Keratinocyte (primary cell): Measurements from ENCODE around the gene KREMEN2. TPM values are rescaled to one million over a fixed set of nuclear protein-coding genes. Genes with fewer than 3 reads are reported as not detected.

Experiments
- DNase-seq: peaks from one replicate; pipeline ENCODE4 v3.0.0-alpha.2; 2011; ENCODE audit warnings: low read depth, missing footprints, low spot score
- FAIRE-seq: peaks from 2 replicates; lab custom pipeline; 2011; peaks lifted over from hg19 to GRCh38; lab: Jason Lieb, UNC
- H2AFZ ChIP-seq: 2 replicates; pipeline ENCODE4 v1.6.0; 2012; ENCODE audit warnings: low read length, control low read depth, inconsistent platforms; ENCODE audit not compliant: control insufficient read depth
- H3K27ac ChIP-seq: 2 replicates; pipeline ENCODE4 v1.5.1; 2011; ENCODE audit warnings: low read length; ENCODE audit not compliant: control insufficient read depth, insufficient read depth
- H3K27me3 ChIP-seq: 3 replicates; pipeline ENCODE4 v1.6.0; 2011; ENCODE audit warnings: low read length; ENCODE audit not compliant: control insufficient read depth, insufficient read depth; ENCODE audit errors: extremely low read depth
- H3K36me3 ChIP-seq, 2 experiments: 2 replicates in 1 of 2; 3 replicates in 1 of 2; pipeline ENCODE4 v1.5.1; 2011; ENCODE audit warnings: low read length in 2 of 2, mild to moderate bottlenecking in 1 of 2; ENCODE audit not compliant: control insufficient read depth in 2 of 2, insufficient read depth in 2 of 2; ENCODE audit errors: extremely low read depth in 1 of 2
- H3K4me1 ChIP-seq: 3 replicates; pipeline ENCODE4 v1.5.1; 2011; ENCODE audit warnings: low read length; ENCODE audit not compliant: control insufficient read depth, insufficient read depth; ENCODE audit errors: extremely low read depth
- H3K4me2 ChIP-seq: 3 replicates; pipeline ENCODE4 v1.6.0; 2011; ENCODE audit warnings: low read depth, low read length; ENCODE audit not compliant: control insufficient read depth, insufficient read depth; ENCODE audit errors: extremely low read depth
- H3K4me3 ChIP-seq, 3 experiments: fragments of 200-600 bp in 1 of 3; sonication (generic) in 1 of 3; 2 replicates in 2 of 3; 3 replicates in 1 of 3; pipeline ENCODE4 v1.5.1; 2011 to 2016; ENCODE audit warnings: low read length in 3 of 3, mild to moderate bottlenecking in 3 of 3, control low read depth in 2 of 3, inconsistent platforms in 1 of 3, low read depth in 1 of 3, mixed read lengths in 1 of 3, mixed run types in 1 of 3, moderate library complexity in 1 of 3; ENCODE audit not compliant: control insufficient read depth in 2 of 3, insufficient read depth in 2 of 3; ENCODE audit errors: extremely low read depth in 1 of 3
- H3K79me2 ChIP-seq: 2 replicates; pipeline ENCODE4 v1.6.0; 2012; ENCODE audit warnings: low read length; ENCODE audit not compliant: control insufficient read depth, insufficient read depth
- H3K9ac ChIP-seq: 3 replicates; pipeline ENCODE4 v1.6.0; 2011; ENCODE audit warnings: low read length; ENCODE audit not compliant: control insufficient read depth, insufficient read depth; ENCODE audit errors: extremely low read depth
- H3K9me1 ChIP-seq: 3 replicates; pipeline ENCODE4 v1.6.0; 2011; ENCODE audit warnings: low read length; ENCODE audit not compliant: control insufficient read depth, insufficient read depth; ENCODE audit errors: extremely low read depth
- H3K9me3 ChIP-seq: 2 replicates; pipeline ENCODE4 v1.5.1; 2012; ENCODE audit warnings: low read depth, low read length; ENCODE audit not compliant: control insufficient read depth
- H4K20me1 ChIP-seq: 3 replicates; pipeline ENCODE4 v1.6.0; 2011; ENCODE audit warnings: low read length; ENCODE audit not compliant: control insufficient read depth, insufficient read depth; ENCODE audit errors: extremely low read depth
- CTCF ChIP-seq, 3 experiments: IDR thresholded peaks in 1 of 3; conservative IDR thresholded peaks in 1 of 3; optimal IDR thresholded peaks in 1 of 3; 2 replicates in 2 of 3; 3 replicates in 1 of 3; pipeline versions ENCODE3 to v1.5.1; 2011; ENCODE audit warnings: low read length in 3 of 3, mild to moderate bottlenecking in 3 of 3, moderate library complexity in 2 of 3, control low read depth in 1 of 3, inconsistent platforms in 1 of 3; ENCODE audit not compliant: insufficient read depth in 2 of 3; ENCODE audit errors: extremely low read depth in 1 of 3
- EZH2 ChIP-seq: IDR thresholded peaks from one replicate; pipeline ENCODE4 v1.6.1; 2012; ENCODE audit warnings: inconsistent platforms, mild to moderate bottlenecking, low read length, moderate library complexity
- dilution Hi-C: fragments of 300-500 bp; cut with MboI; formaldehyde crosslinking; loops from one replicate; pipeline ENCODE4 v1.7.0; 2020; ENCODE audit warnings: low sequenced_read_pairs; ENCODE audit not compliant: extremely low pct_ligation_motif_present
- polyA plus RNA-seq, 5 experiments: library from polyadenylated mRNA; depleted of rRNA in 3 of 5; stranded (reverse) in 3 of 5; stranded (forward) in 1 of 5; unstranded in 1 of 5; fragments of >200 nt; gene quantifications; 1 replicate in 1 of 5; 2 replicates in 3 of 5; 3 replicates in 1 of 5; pipeline versions ENCODE4 v1.2.1 to v1.2.3, GENCODE V29; 2011 to 2012; ENCODE audit warnings: missing spikeins in 2 of 5, low read depth in 1 of 5, low replicate concordance in 1 of 5

KREMEN2 gene
- polyA plus RNA-seq, 1 donor (not counting 4 experiments of a cell fraction or from before 2014, with no cell fraction given): 3.3 TPM

- H3K27me3 ChIP-seq: peaks cover 6% of the 10 kb centered on the region
- H3K4me3 ChIP-seq: no peak overlapping the region
- dilution Hi-C loops: no loop called here
- peaks cover 8% of the 10 kb centered on the region for H3K4me1 ChIP-seq
- TF ChIP-seq EZH2: no peak
- TF ChIP-seq CTCF (optimal IDR thresholded peaks at IDR 0.05 in 1 of 3, IDR thresholded peaks at IDR 0.05 in 1 of 3, conservative IDR thresholded peaks at IDR 0.05 in 1 of 3; ENCODE audit: extremely low read depth in 1 of 3, insufficient read depth in 2 of 3, low read length in 3 of 3): no peak
- H3K36me3 ChIP-seq: no peaks in the 10 kb centered on the region
- H3K9me3 ChIP-seq: no peaks in the 10 kb centered on the region
- no peaks in the 10 kb centered on the region for H3K79me2 ChIP-seq
- no peaks in the 10 kb centered on the region for H4K20me1 ChIP-seq
- H3K9me1 ChIP-seq: no peaks in the 10 kb centered on the region
- H2AFZ ChIP-seq: no peak overlapping the region
- no peak overlapping the region for H3K9ac ChIP-seq
- H3K27ac ChIP-seq: no peak overlapping the region
- FAIRE-seq (no peak), DNase-seq (no peak)
- no peak overlapping the region for H3K4me2 ChIP-seq
Measured at GRCh38 chr16:2955438-2955778, 8.7 kb upstream of the KREMEN2 start.

GRCh38 chr16:2955779-2956578 lies 8.1 kb upstream of the KREMEN2 start:
- DNase-seq (no peak), FAIRE-seq (no peak)
- Histone ChIP-seq H3K9me1 (no peaks in the 10 kb centered on the region), H3K27me3 (peaks cover 6% of the 10 kb centered on the region), H3K36me3 (no peaks in the 10 kb centered on the region), H3K9ac (no peak overlapping the region), H3K27ac (no peak overlapping the region), H2AFZ (no peak overlapping the region), H3K4me2 (no peak overlapping the region), H4K20me1 (no peaks in the 10 kb centered on the region), H3K79me2 (no peaks in the 10 kb centered on the region), H3K4me3 (no peak overlapping the region), H3K9me3 (no peaks in the 10 kb centered on the region), H3K4me1 (peaks cover 8% of the 10 kb centered on the region)
- no peak for TF ChIP-seq CTCF (optimal IDR thresholded peaks at IDR 0.05 in 1 of 3, IDR thresholded peaks at IDR 0.05 in 1 of 3, conservative IDR thresholded peaks at IDR 0.05 in 1 of 3; ENCODE audit: extremely low read depth in 1 of 3, insufficient read depth in 2 of 3, low read length in 3 of 3)
- TF ChIP-seq EZH2: no peak
- dilution Hi-C loops: no loop called here
